GM18858 (cell line): Measurements from ENCODE around the gene KRT23.

ENCODE experiments used
- ATAC-seq: cut with Tn5 transposase; IDR thresholded peaks from one replicate; pipeline ENCODE4 v1.9.1; 2021; ENCODE audit not compliant: unreplicated experiment

The KRT23 gene

DNA sequence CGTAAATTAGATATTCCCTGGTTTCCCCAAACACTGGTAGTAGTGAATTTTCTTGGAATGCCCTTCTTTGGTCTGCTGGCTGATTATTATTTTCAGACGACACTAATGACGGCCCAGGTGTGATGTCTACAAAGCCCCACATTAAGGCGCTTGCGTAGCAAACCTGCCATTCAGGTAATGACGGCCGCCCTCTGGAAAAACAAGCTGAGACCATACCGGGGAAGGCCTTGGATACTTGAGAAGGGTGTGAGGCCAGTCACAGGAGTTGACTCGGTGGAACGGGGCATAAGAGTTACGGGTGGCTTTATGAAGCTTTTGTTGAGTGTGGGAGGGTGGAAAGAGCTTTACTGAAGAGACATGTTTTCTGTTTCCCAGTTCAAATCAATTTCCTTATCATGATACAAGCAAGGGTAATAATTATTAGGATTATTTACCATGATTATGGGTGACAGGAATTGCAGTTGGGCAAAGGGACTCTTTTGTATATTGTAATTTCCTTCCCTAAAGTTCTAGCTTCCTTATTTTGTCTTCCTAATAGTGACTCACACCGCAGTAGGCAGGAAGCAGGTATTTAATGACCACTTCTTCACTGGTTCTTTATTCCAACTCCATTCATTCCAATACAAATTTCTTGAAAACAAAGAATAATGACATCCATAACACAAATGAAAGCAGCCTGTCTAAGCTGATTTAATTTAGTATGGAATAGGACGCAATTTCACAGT is 24.8 kb downstream of the KRT23 start:
- ATAC-seq, result no peak

DNA sequence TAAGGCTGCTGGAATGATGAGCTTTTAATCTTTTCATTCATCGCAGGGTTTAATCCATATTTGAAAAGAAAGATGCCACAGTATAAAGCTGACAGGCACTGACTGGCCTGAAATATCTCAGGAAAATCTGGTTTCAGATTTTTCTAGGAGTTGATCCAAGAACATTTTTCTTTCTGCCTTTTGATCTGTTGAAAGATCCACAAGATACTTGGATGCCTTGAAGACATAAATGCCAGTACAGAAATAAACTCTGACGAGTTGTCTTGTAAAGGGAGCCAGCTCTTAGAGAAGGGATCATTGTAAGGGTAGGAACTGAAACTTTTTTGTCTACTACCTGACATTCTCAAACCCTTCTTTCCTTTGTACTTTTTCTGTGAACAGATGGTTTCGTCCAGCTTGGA is 27.0 kb downstream of the KRT23 start:
- no peak for ATAC-seq

DNA sequence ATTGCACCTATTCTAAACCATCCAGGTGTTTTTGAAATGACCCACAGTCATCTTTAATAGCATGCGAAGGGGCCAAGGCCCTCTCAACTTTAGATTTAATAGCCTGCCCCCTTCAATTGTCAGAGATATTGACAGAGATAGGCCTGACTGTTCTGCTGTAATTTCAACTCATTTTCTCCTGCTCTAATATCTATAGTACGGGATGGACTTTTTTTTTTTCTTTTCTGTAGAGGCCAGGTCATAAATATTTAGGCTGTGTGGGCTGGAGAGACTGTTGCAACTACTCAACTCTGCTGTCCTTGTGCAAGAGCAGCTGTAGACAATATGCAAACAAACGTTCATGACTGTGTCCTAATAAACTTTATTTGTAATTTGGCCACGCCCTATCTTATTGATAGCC is 27.7 kb downstream of the KRT23 start:
- no peak for ATAC-seq

DNA sequence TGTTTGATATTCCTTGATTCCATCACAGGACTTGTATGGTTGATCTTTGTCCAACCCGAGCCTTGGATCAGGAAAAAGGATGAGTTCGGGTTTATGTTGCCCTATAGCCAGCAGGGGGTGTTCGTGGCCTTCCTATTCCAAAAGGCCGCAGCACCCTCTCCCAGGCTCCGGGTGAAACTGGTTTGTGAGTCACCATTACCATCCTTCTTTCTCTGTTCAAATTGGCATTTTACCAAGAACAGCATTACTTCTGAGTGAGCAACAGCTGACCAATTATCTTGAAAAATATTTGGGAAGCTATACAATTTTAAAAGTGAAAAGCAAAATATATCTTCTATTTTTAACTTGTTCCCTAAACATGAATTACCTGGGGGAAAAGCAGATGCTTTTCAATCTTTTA is 28.1 kb downstream of the KRT23 start:
- ATAC-seq, result no peak

DNA sequence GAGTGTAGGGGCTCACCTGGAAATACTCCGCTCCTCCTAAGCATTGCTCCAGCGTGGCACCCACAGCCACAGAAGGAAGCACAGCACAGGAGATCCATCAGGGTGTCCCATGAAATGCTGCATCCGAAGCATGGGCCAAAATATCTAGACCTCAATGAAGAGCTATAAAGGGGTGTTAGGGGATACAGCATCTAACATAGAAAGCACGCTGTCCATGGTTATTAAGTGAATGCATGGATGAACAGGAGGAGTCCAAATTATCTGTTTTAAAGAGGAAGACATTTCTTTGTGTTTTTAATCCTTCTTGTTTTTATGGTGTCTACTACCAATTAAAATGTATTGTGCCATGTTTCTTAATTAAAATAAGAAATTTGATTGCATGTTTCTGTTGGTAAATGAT is 30.8 kb downstream of the KRT23 start:
- ATAC-seq, result no peak

DNA sequence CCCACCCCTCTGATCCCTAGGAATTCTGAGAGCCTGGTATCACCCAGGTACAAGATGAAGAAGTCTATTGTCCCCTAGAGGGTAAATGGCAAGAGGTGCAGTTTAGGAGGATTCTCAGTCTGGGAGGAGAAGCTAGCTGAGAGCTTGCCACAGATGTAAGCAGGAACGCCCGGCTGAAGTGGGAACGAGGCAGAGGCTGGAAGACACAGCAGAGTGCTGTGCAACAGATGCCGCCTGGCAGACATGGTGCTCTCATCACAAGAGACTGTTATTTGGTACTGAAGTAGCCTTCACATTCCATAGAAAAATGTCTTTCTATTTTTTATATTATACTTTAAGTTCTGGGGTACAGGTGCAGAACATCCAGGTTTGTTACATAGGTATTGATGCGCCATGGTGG is 32.1 kb downstream of the KRT23 start:
- ATAC-seq, result no peak

DNA sequence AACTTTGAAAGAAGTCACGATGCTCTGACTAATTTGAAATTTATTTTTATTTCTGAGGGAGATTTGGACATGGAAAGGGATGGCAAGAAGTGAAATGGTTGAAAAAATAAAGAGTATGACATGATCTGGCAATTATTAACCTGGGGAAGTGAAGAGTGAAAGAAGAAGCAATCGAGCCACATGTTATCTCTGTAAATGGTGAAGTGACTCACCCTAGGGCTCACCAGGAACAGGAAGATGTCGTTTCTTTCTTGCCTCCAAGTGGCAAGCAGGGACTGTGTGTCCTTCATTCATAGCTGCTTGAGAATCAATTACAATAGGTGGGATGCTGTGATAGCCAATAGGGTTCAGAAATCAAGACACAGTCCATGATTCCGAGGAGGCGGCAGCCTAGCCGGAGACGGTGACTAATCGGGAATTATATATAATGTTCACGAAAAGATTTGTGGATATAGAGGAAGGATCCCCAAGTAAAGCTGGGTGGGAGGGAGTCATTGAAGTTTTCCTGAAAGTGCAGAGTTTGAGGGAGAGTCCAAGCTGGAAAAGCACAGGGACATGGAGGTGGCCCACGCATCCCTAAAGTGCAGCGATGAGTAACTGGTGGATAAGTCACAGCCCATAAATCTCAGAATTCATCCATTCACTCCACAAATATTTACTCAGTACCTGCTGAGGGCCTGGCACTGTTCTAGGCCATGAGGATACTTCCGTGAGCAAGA is 34.2 kb downstream of the KRT23 start:
- ATAC-seq, result no peak

DNA sequence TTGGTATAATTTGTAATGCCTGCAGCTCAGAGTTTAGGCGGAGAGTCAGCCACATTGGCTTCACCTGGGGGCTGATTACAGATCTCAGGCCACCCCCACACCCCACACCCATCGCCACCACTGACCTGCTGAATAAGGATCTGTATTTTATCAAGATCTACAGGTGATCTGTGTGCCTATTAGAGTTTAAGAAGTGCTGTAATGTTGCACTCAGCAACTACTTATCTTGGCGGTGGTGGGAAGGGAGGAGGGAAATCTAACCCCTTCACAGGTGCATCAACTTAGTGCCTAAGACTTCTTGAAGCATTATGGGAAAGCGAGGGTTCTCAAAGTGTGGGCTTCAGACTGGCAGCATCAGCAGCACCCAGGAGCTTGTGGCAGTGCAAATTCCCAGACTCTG is 34.9 kb downstream of the KRT23 start:
- ATAC-seq, result no peak

DNA sequence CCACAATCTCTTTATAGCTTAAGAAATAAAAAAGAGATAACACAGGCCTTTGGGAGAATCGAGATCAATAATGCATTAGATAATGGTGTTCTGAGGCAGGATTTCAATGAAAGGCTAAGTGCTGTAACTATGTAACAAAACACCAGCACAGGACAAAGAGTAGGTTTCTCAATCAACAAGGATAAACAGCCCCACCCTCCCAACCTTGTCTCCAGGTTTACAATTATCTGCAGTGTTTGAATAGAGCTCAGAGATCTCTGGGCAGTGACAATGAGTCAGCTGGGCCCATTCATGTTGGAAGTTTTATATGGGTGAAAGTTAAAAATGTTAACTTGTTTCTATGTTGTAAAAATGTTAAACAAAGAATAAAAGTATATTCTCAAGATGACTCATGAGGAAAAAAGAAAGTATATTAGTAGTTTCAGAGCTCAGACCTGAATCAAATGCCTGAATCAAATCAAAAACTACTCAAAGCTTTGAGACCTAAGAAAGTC is 35.4 kb downstream of the KRT23 start:
- ATAC-seq, result no peak

DNA sequence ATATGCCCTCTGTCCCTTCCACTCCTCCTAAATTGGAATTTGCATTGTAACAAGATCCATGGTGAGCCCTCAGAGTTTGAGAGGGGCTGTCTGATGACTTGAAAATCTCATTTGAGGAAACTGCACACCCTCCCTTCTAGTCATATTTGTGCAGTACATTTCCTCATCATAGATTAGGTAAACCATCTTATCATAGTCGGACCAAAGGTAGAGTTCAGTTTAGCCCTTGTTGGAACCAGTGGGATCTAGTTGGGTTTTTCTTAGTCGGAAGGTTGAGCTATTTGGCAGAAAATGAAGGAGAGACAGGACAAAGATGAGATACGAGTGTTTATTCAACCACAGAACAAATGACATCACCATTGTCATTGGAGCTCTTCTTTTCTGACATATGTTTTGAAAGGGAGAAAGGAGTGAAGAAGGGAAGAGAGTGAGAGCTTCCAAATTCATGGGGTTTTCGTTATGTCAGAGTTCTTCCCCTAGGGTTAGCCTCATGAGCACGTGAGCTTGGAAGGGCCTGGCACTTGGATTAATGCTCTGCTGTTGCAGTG is 36.6 kb downstream of the KRT23 start:
- no peak for ATAC-seq

DNA sequence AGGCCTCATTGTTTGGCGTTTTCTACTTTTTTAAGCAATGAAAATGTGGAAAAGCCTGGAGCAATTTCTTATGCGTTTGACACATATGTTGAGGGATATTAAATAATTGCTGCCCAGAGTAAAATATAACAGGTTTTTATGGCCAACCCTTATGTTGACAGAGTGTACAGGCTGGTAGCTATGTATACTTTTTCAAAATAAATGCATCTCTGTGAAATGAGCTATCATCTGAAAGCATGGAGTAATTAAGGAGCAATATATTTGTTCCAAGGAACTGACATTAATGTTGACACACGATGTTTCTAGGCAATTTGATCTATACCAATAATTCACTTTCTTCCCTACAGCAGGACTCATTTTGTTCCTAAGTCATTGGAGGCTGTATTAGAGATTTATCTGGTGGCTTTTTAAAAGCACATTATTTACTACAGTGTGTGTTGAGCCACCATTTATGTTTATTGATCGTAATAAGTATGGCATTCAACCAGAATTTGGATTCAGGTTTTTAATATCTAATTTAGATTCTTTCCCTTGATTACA is 40.5 kb downstream of the KRT23 start:
- ATAC-seq, result no peak

DNA sequence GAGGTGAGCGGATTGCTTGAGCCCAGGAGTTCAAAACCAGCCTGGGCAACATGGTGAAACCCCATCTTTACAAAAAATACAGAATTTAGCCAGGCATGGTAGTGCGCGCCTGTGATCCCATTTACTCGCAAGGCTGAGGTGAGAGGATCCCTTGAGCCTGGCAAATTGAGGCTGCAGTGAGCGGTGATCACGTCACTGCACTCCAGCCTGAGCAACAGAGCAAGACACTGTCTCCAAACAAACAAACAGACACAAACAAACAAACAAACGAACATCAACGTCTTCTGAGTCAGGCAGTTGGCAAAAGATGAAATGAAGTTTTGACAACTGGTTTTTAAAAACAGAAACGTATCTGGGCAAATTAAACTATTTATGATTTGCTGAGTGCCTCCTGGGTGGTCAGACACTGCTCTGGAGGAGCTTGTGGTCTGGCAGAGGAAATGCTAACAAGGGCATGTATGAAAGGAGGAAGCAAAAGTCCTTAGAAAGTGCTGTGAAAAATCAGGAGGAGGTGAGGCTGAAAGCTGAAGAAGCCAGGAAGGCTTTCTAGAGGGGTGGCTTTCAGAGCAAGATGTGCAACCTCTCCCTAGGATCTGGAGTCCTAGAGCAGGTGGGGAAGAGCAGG is 42.2 kb downstream of the KRT23 start:
- ATAC-seq, result no peak

DNA sequence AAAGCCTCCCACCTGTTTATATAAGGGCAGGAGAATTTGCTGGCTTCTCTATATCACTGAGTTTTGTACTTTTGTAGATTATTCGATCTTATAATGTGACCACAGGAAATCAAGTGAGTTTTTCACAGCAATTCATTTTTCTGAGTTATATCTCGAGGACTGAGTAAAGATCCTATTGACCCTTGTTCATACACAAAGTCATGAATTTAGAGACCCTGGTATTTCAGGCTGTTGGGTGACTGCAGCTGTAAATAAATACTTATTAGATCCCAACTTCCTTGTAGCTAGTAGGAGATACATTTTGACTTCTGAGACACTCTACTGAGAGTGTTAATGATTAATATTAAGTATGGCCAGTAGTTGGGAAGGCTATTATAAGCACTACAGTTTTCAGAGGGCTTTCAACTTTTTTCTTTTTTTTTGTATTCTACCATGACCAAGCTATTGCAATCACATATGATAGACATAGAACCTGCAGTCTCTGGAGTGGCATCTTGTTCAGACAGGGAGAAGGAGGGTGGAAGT is 49.2 kb downstream of the KRT23 start:
- ATAC-seq, result no peak

DNA sequence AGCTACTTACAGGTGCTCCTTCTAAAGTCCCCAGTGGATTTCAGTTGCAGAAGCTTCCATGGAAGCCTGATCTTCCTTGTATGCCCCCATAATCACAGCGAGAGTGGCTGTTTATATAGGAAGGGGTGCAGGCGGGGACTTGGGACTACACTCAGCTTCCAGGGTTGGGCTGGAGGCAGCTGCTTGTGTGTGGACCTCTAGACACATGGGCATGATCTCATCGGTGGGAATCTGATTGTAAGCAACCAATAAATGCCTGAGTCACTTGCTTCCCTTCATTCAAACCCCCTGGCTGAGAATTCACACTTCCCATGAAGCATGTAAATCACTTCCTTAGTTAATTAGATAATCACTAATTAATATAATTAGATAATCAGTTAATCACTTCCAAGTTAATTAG is 51.4 kb downstream of the KRT23 start:
- no peak for ATAC-seq

DNA sequence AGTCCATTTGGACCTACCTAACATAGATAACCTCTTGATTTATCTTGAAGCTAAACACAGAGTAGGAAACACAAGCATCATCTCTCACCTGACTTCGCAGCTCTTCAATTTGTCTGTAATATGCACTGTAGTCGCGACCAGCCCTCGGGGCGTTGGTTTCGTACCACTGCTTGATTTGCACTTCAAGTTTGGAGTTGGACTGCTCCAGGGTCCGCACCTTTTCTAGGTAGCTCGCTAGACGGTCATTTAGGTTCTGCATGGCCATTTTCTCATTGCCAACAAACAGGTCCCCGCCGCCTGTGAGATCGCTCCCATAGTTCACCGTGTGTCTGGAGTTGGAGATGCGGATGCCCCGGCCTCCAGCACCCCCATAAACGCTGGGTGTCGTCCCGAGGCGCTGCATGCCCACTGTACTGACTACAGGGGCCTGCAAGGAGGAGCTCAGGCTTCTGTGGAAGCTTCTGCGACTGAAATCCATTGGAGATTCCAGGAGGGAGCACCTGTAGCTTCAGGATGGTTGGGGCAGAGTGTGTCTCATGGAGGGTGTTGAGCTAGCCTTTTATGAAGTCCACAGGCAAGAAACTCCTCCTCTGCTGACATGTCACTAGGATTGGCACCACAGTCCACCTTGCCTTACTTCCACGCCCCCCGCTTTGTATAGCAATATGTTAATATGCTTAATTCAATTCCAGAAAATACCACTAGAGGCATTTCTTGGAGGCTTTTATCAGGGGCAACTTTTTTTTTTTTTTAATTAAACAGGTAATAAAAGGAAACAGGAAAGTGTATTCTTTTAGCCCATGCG is 52.5 kb downstream of the KRT23 start, which contains the start of gene KRT20:
KRT20 (minus strand) TSS at position 535 of the 805 bp plus-strand sequence; CDS start at position 478, 57 bp downstream.
- no peak for ATAC-seq

DNA sequence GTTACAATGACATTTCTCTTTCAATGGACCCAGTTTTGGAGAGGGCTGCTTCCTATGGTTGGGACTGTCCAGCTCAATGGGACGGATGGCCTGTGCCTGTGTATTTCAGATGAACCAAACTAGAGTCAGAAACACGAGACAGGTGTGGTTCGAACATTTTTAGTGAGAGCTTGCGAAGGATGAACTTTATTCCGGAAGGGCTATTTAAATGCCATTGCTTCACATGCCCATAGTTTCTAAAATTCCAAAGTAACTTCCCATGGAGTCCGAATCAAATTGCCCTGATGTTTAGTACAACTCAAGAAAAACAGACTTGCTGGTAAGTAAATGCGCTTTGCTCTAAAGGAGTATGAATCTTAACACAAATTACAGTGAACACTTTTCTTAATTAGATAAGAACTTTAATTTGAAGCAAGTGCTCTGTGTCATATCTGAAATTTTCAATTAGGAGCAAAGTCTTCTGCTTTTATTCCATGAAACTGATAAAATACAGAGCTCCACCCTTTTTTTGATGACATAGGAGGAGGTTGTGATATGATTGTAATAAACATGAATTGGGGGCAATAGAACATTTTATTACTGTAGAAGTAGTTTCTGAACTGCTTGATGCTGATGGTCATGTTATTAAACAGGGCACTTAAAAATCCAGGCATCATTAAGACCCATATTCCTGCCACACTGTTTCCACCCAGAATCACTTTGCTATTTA is 53.7 kb downstream of the KRT23 start:
- no peak for ATAC-seq

DNA sequence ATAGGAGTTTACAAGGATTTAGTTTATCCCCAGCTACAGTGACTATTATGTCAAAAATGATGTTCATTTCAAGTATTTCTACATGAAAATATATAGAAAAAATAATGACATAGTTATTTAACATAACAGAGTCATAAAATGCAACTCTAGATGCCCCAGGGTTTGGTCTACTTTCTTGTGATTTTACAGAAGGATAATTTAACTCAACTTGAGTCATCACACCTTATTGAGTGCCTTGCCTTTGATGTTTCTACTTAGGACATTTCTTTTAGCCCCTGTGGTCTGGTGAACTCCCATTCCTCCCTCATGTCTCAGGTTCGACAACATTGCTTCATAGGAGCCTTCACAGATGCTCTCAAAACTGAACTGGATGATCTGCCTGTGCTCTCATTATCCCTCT is 54.4 kb downstream of the KRT23 start:
- ATAC-seq, result no peak

DNA sequence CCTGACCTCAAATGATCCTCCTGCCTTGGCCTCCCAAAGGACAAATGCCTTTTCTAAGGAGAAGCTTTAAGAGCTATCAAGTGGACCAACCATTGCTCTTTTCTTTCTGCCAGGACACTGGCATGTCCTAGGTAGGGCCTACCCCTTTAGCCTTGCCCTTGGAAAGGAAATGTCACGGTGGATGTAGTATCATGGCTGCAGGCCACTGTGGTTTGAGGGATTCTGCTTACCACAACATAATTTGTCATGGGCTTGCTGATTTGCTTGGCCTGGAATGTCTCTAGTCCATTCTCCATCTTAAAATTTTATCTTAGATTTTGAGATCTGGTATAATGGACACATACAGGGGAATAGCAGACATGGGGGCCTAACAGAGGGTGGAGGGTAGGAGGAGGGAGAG is 58.4 kb downstream of the KRT23 start:
- no peak for ATAC-seq

DNA sequence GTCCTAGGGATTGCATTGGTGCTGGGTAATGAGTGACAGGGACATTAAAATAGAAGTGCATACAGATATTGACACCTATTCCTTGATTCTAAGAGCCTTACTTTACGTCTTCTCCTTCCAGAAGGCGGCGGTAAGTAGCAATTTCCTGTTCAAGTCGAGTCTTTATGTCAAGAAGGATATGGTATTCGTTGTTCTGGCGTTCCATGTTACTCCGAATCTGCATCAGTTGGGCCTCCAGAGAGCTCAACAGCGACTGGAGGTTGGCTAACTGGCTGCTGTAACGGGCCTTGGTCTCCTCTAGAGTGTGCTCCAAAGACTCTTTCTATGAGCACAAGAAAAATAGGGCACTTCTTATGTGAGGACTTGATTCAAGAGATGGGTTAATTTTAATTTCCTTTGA is 59.4 kb downstream of the KRT23 start:
- no peak for ATAC-seq

DNA sequence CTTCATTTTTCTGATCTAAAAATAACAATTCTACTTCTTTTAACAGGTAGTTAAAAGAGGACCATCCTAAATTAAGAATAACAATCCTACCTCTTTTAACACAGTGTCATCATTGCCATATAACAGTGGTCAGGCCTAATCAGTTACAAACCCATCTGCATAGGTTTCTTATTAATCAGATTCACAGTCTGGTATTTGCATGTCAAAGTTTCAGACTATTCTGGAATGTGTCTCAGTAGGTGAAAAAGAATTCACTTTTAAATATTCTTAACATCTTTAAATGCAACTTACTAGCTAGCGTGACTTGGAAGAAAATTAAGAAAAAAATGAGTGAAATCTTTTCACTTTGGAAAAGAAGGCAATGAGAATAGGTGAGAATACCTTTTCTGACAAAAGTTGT is 63.6 kb downstream of the KRT23 start:
- ATAC-seq, result no peak
